H9 (cell line): ENCODE results near the gene PTPA. TPM values are rescaled to one million over a fixed set of nuclear protein-coding genes. Genes with fewer than 3 reads are reported as not detected.

Experiments used
- DNase-seq: peaks from one replicate; pipeline ENCODE4 v3.0.0-alpha.2; 2017
- H2AFZ ChIP-seq: one replicate; pipeline ENCODE4 v1.6.1; 2013; ENCODE audit warnings: mild to moderate bottlenecking, low read length, control low read depth, moderate library complexity
- H2AK5ac ChIP-seq: 2 replicates; pipeline ENCODE4 v1.6.1; 2013; ENCODE audit warnings: low read length, control low read depth, mixed read lengths; ENCODE audit not compliant: insufficient read length
- H2BK120ac ChIP-seq: one replicate; pipeline ENCODE4 v1.6.1; 2013; ENCODE audit warnings: low read depth, mild to moderate bottlenecking, low read length, control low read depth, inconsistent platforms; ENCODE audit not compliant: poor library complexity, severe bottlenecking
- H2BK12ac ChIP-seq: 2 replicates; pipeline ENCODE4 v1.6.1; 2013; ENCODE audit warnings: low read length, control low read depth, mixed read lengths, low read depth; ENCODE audit not compliant: insufficient read length
- H2BK15ac ChIP-seq: 2 replicates; pipeline ENCODE4 v1.6.1; 2013; ENCODE audit warnings: low read depth, low read length, control low read depth
- H2BK20ac ChIP-seq: one replicate; pipeline ENCODE4 v1.6.1; 2013; ENCODE audit warnings: low read depth, mild to moderate bottlenecking, low read length, control low read depth, inconsistent platforms; ENCODE audit not compliant: poor library complexity, severe bottlenecking
- H2BK5ac ChIP-seq: 2 replicates; pipeline ENCODE4 v1.6.1; 2013; ENCODE audit warnings: low read length, control low read depth, mixed read lengths; ENCODE audit not compliant: insufficient read length
- H3K14ac ChIP-seq: 2 replicates; pipeline ENCODE4 v1.6.1; 2013; ENCODE audit warnings: low read length, control low read depth; ENCODE audit not compliant: insufficient read depth
- H3K18ac ChIP-seq: 2 replicates; pipeline ENCODE4 v1.6.1; 2013; ENCODE audit warnings: low read depth, mild to moderate bottlenecking, mixed read lengths, low read length, control low read depth; ENCODE audit not compliant: insufficient read length
- H3K23ac ChIP-seq: 2 replicates; pipeline ENCODE4 v1.6.1; 2013; ENCODE audit warnings: low read length, control low read depth, mixed read lengths, low read depth; ENCODE audit not compliant: insufficient read length
- H3K23me2 ChIP-seq: 2 replicates; pipeline ENCODE4 v1.6.1; 2013; ENCODE audit warnings: low read depth, mild to moderate bottlenecking, mixed read lengths, low read length, control low read depth; ENCODE audit not compliant: insufficient read length, poor library complexity, severe bottlenecking
- H3K27ac ChIP-seq: 2 replicates; pipeline ENCODE4 v1.5.1; 2013; ENCODE audit warnings: low read length, control low read depth, mixed read lengths, low read depth; ENCODE audit not compliant: insufficient read length
- H3K27me3 ChIP-seq: 2 replicates; pipeline ENCODE4 v1.6.1; 2013; ENCODE audit warnings: low read length, control low read depth, inconsistent platforms; ENCODE audit not compliant: insufficient read depth
- H3K4ac ChIP-seq: 2 replicates; pipeline ENCODE4 v1.6.1; 2013; ENCODE audit warnings: low read depth, mild to moderate bottlenecking, control low read depth, inconsistent platforms, low read length, moderate library complexity
- H3K4me1 ChIP-seq: 2 replicates; pipeline ENCODE4 v1.6.1; 2013; ENCODE audit warnings: low read length, control low read depth, inconsistent platforms; ENCODE audit not compliant: insufficient read depth
- H3K4me2 ChIP-seq: 2 replicates; pipeline ENCODE4 v1.6.1; 2013; ENCODE audit warnings: low read length, control low read depth, mixed read lengths; ENCODE audit not compliant: insufficient read length, insufficient read depth
- H3K56ac ChIP-seq: 2 replicates; pipeline ENCODE4 v1.6.1; 2013; ENCODE audit warnings: low read depth, mild to moderate bottlenecking, mixed read lengths, low read length, control low read depth; ENCODE audit not compliant: insufficient read length
- H3K79me1 ChIP-seq: 2 replicates; pipeline ENCODE4 v1.6.1; 2013; ENCODE audit warnings: low read depth, mild to moderate bottlenecking, moderate library complexity, low read length, control low read depth, inconsistent platforms; ENCODE audit not compliant: insufficient read depth, poor library complexity, severe bottlenecking
- H3K79me2 ChIP-seq: 2 replicates; pipeline ENCODE4 v1.6.1; 2013; ENCODE audit warnings: low read length, control low read depth, inconsistent platforms; ENCODE audit not compliant: insufficient read depth
- H3K9ac ChIP-seq: 2 replicates; pipeline ENCODE4 v1.6.1; 2013; ENCODE audit warnings: low read length, control low read depth, mixed read lengths; ENCODE audit not compliant: insufficient read length; ENCODE audit errors: extremely low read depth
- H3K9me3 ChIP-seq: one replicate; pipeline ENCODE4 v1.6.1; 2013; ENCODE audit warnings: low read depth, low read length, inconsistent platforms; ENCODE audit not compliant: control insufficient read depth
- H3T11ph ChIP-seq: one replicate; pipeline ENCODE4 v1.6.1; 2013; ENCODE audit warnings: mild to moderate bottlenecking, low read length, control low read depth, inconsistent platforms
- H4K20me1 ChIP-seq: one replicate; pipeline ENCODE4 v1.6.1; 2013; ENCODE audit not compliant: control insufficient read depth, insufficient read length, insufficient read depth
- H4K5ac ChIP-seq: 2 replicates; pipeline ENCODE4 v1.6.1; 2013; ENCODE audit warnings: low read depth, mild to moderate bottlenecking, mixed read lengths, low read length, control low read depth; ENCODE audit not compliant: insufficient read length
- H4K8ac ChIP-seq: replicated peaks from 2 replicates; pipeline ENCODE4 v1.6.1; 2013; ENCODE audit warnings: low read length, control low read depth, mixed read lengths, low read depth; ENCODE audit not compliant: insufficient read length
- H4K91ac ChIP-seq: 2 replicates; pipeline ENCODE4 v1.6.1; 2013; ENCODE audit warnings: low read depth, mild to moderate bottlenecking, moderate library complexity, mixed read lengths, low read length, control low read depth; ENCODE audit not compliant: insufficient read length
- H3K27ac Mint-ChIP-seq, 3 experiments: 2 replicates in 2 of 3; 3 replicates in 1 of 3; pipeline ENCODE4 v1.8.0; 2020 to 2021; ENCODE audit warnings: mixed read lengths in 3 of 3, mild to moderate bottlenecking in 1 of 3, moderate library complexity in 1 of 3
- H3K27me3 Mint-ChIP-seq: 2 replicates; pipeline ENCODE4 v1.8.0; 2021; ENCODE audit warnings: low read depth, mild to moderate bottlenecking, moderate library complexity, mixed read lengths
- H3K36me3 Mint-ChIP-seq, 3 experiments: 2 replicates in 2 of 3; 3 replicates in 1 of 3; pipeline ENCODE4 v1.8.0; 2020 to 2021; ENCODE audit warnings: low read depth in 3 of 3, mixed read lengths in 3 of 3; ENCODE audit not compliant: insufficient read depth in 1 of 3
- H3K4me1 Mint-ChIP-seq, 2 experiments: 2 replicates each; pipeline ENCODE4 v1.8.0; 2020; ENCODE audit warnings: mixed read lengths in 2 of 2
- H3K4me3 Mint-ChIP-seq, 2 experiments: 2 replicates in 1 of 2; 3 replicates in 1 of 2; pipeline ENCODE4 v1.8.0; 2020 to 2021; ENCODE audit warnings: mild to moderate bottlenecking in 2 of 2, mixed read lengths in 2 of 2, moderate library complexity in 1 of 2
- H3K9me3 Mint-ChIP-seq, 2 experiments: 2 replicates in 1 of 2; 3 replicates in 1 of 2; pipeline ENCODE4 v1.8.0; 2020; ENCODE audit warnings: mild to moderate bottlenecking in 2 of 2, mixed read lengths in 2 of 2, moderate library complexity in 1 of 2
- CTCF ChIP-seq: fragments of 200-600 bp; sonication (generic); conservative IDR thresholded peaks from 3 replicates; pipeline ENCODE4 v1.8.0; 2021; ENCODE audit warnings: antibody characterized with exemption, mild to moderate bottlenecking
- WGBS: extraction: QIAGEN DNeasy Blood & Tissue Kit; methylation state at CpG from one replicate; pipeline ENCODE4 v1.1.7; 2013; ENCODE audit warnings: missing lambda C conversion rate, low lambda C conversion rate, mixed read lengths; ENCODE audit not compliant: insufficient read length; ENCODE audit errors: extremely low coverage; 5-methylcytosine and 5-hydroxymethylcytosine counted together
- total RNA-seq: library from RNA; stranded (reverse); gene quantifications from 2 replicates; pipeline ENCODE4 v1.2.1, GENCODE V29; 2021

The PTPA gene
- total RNA-seq, 1 experiment from 2014 or later, result 145 TPM

- H3K4me3 Mint-ChIP-seq, result no peak overlapping the region
- no peaks in the 10 kb centered on the region for H3K79me1 ChIP-seq
- H3K4ac ChIP-seq, result no peak overlapping the region
- no peak overlapping the region for H2AFZ ChIP-seq
- no peak overlapping the region for H3K9ac ChIP-seq
- no peak for TF ChIP-seq CTCF
- H2BK20ac ChIP-seq, result no peak overlapping the region
- no peak overlapping the region for H3K23ac ChIP-seq
- no peaks in the 10 kb centered on the region for H3K27me3 ChIP-seq
- no peak overlapping the region; the same call in 1 of the 2 replicates for H3K14ac ChIP-seq
- no peak overlapping the region for H4K91ac ChIP-seq
- H2AK5ac ChIP-seq, result no peak overlapping the region
- no peak overlapping the region for H2BK15ac ChIP-seq
- H3K79me2 ChIP-seq, result no peaks in the 10 kb centered on the region
- no peaks in the 10 kb centered on the region; a peak in 2 of 5 replicates for H3K9me3 Mint-ChIP-seq
- peaks cover 20 to 44% of the 10 kb centered on the region in 2 experiments for H3K4me1 Mint-ChIP-seq
- H4K5ac ChIP-seq, result no peak overlapping the region
- no peak overlapping the region for H3K27ac Mint-ChIP-seq
- H3K4me2 ChIP-seq, result no peak overlapping the region
- no peak overlapping the region for H3K27ac ChIP-seq
- H3K23me2 ChIP-seq, result no peaks in the 10 kb centered on the region
- no peak for DNase-seq
- H4K8ac ChIP-seq, result no peak overlapping the region
- peaks cover 1% of the 10 kb centered on the region for H3K27me3 Mint-ChIP-seq
- no CpG with 5 or more reads among the region's 10 CpGs for WGBS
- no peak overlapping the region for H3T11ph ChIP-seq
- no peak overlapping the region for H3K56ac ChIP-seq
- no peak overlapping the region for H2BK5ac ChIP-seq
- H2BK120ac ChIP-seq, result no peak overlapping the region
- H3K4me1 ChIP-seq, result peaks cover 8% of the 10 kb centered on the region; the same call in 1 of the 2 replicates
- no peaks in the 10 kb centered on the region for H4K20me1 ChIP-seq
- H3K9me3 ChIP-seq, result no peaks in the 10 kb centered on the region
- peaks cover 0 to 7% (median 5%) of the 10 kb centered on the region in 3 experiments; a peak in 3 of 7 replicates for H3K36me3 Mint-ChIP-seq
- H2BK12ac ChIP-seq, result no peak overlapping the region
- no peak overlapping the region for H3K18ac ChIP-seq
These were observed 52.5 kb downstream of the PTPA start for GRCh38 chr9:129163753-129164152.
